ENCODE data around the gene RAMP1. TPM values are rescaled to one million over a fixed set of nuclear protein-coding genes. Genes with fewer than 3 reads are reported as not detected.

The RAMP1 gene
- total RNA-seq, 1 experiment from 2014 or later, result 0.63 TPM

DNA sequence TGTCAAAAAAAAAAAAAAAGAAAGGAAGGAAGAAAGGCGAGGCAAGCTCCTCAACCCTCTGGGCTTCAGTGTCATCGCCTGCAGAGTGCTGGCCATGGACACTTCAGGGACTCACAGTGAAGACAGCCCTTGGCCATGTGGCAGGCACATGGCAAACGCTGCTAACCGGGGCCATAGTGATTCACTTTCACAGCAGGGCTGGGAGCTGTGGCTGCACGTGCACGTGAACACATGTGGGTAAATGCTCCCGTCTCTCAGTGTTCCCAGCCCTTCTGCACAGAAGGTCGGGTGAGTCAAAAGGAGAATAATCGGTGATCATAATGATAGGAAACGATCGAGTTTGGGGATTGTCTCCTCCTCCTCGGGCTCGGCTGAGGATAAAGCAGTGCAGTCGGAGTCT, 61.2 kb downstream of the RAMP1 start:
- no CpG with 5 or more reads among the region's 14 CpGs for WGBS (ENCODE audit: extremely low coverage, insufficient read length, low lambda C conversion rate)
- H3K4me1 Mint-ChIP-seq, result peaks cover 4 to 9% of the 10 kb centered on the region in 2 experiments

More for the DNA sequence above, 61.2 kb downstream of the RAMP1 start:
- Histone ChIP-seq H3K18ac (ENCODE audit: insufficient read length, low read depth, low read length) (no peak overlapping the region), H3K4me2 (ENCODE audit: insufficient read depth, insufficient read length, low read length) (no peak overlapping the region), H3K23me2 (ENCODE audit: insufficient read length, low read depth, low read length, poor library complexity, severe bottlenecking) (no peaks in the 10 kb centered on the region), H4K20me1 (ENCODE audit: control insufficient read depth, insufficient read depth, insufficient read length) (no peaks in the 10 kb centered on the region), H3K79me1 (ENCODE audit: insufficient read depth, low read depth, low read length, poor library complexity, severe bottlenecking) (no peaks in the 10 kb centered on the region), H3K56ac (ENCODE audit: insufficient read length, low read depth, low read length) (no peak overlapping the region), H3K79me2 (ENCODE audit: insufficient read depth, low read length) (no peaks in the 10 kb centered on the region), H2BK20ac (ENCODE audit: low read depth, low read length, poor library complexity, severe bottlenecking) (no peak overlapping the region), H2BK15ac (ENCODE audit: low read depth, low read length) (no peak overlapping the region), H4K8ac (replicated peaks; ENCODE audit: insufficient read length, low read depth, low read length) (no peak overlapping the region), H2BK5ac (ENCODE audit: insufficient read length, low read length) (no peak overlapping the region), H3K9me3 (ENCODE audit: control insufficient read depth, low read depth, low read length) (no peaks in the 10 kb centered on the region), H3K4ac (ENCODE audit: low read depth, low read length) (no peak overlapping the region), H3K27me3 (ENCODE audit: insufficient read depth, low read length) (no peaks in the 10 kb centered on the region), H2BK12ac (ENCODE audit: insufficient read length, low read depth, low read length) (no peak overlapping the region), H4K5ac (ENCODE audit: insufficient read length, low read depth, low read length) (no peak overlapping the region), H3K4me1 (ENCODE audit: insufficient read depth, low read length) (no peaks in the 10 kb centered on the region), H3K23ac (ENCODE audit: insufficient read length, low read depth, low read length) (no peak overlapping the region), H3K14ac (ENCODE audit: insufficient read depth, low read length) (no peak overlapping the region; the same call in 1 of the 2 replicates), H2BK120ac (ENCODE audit: low read depth, low read length, poor library complexity, severe bottlenecking) (no peak overlapping the region), H3K27ac (ENCODE audit: insufficient read length, low read depth, low read length) (no peak overlapping the region), H4K91ac (ENCODE audit: insufficient read length, low read depth, low read length) (no peak overlapping the region), H2AFZ (ENCODE audit: low read length) (no peak overlapping the region), H3T11ph (ENCODE audit: low read length) (no peak overlapping the region), H2AK5ac (ENCODE audit: insufficient read length, low read length) (no peak overlapping the region), H3K9ac (ENCODE audit: extremely low read depth, insufficient read length, low read length) (no peak overlapping the region)
- peaks cover 27% of the 10 kb centered on the region for H3K27me3 Mint-ChIP-seq (ENCODE audit: low read depth)
- no peak overlapping the region for H3K27ac Mint-ChIP-seq
- no peaks in the 10 kb centered on the region for H3K36me3 Mint-ChIP-seq (ENCODE audit: insufficient read depth in 1 of 3, low read depth in 3 of 3)
- no peak for DNase-seq
- TF ChIP-seq, protein P1, sequence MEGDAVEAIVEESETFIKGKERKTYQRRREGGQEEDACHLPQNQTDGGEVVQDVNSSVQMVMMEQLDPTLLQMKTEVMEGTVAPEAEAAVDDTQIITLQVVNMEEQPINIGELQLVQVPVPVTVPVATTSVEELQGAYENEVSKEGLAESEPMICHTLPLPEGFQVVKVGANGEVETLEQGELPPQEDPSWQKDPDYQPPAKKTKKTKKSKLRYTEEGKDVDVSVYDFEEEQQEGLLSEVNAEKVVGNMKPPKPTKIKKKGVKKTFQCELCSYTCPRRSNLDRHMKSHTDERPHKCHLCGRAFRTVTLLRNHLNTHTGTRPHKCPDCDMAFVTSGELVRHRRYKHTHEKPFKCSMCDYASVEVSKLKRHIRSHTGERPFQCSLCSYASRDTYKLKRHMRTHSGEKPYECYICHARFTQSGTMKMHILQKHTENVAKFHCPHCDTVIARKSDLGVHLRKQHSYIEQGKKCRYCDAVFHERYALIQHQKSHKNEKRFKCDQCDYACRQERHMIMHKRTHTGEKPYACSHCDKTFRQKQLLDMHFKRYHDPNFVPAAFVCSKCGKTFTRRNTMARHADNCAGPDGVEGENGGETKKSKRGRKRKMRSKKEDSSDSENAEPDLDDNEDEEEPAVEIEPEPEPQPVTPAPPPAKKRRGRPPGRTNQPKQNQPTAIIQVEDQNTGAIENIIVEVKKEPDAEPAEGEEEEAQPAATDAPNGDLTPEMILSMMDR (conservative IDR thresholded peaks at IDR 0.05), result no peak
- H3K9me3 Mint-ChIP-seq, result no peaks in the 10 kb centered on the region
- no peak overlapping the region for H3K4me3 Mint-ChIP-seq

All from H9 (cell line).